HepG2 (cell line): ENCODE measurements around the gene GIMAP7. TPM values are rescaled to one million over a fixed set of nuclear protein-coding genes. Genes with fewer than 3 reads are reported as not detected.

Source experiments
- ATF5 ChIP-seq: sonication (generic); formaldehyde crosslinking; IDR thresholded peaks from 2 replicates; pipeline ENCODE4 v1.4.0; 2020; ENCODE audit warnings: mild to moderate bottlenecking, low read depth, missing genetic modification reagents
- GPBP1L1 ChIP-seq: sonication (generic); formaldehyde crosslinking; IDR thresholded peaks from 2 replicates; pipeline ENCODE4 v1.5.0; 2020; ENCODE audit warnings: mild to moderate bottlenecking, missing genetic modification reagents
- NFAT5 ChIP-seq: sonication (generic); formaldehyde crosslinking; IDR thresholded peaks from 2 replicates; pipeline ENCODE4 v1.4.0; 2020; ENCODE audit warnings: missing genetic modification reagents
- ZNF703 ChIP-seq: sonication (generic); formaldehyde crosslinking; IDR thresholded peaks from 2 replicates; pipeline ENCODE4 v1.5.1; 2020; ENCODE audit warnings: missing genetic modification reagents, mild to moderate bottlenecking, moderate library complexity, borderline replicate concordance
- ZNF800 ChIP-seq: sonication (generic); formaldehyde crosslinking; IDR thresholded peaks from 2 replicates; pipeline ENCODE4 v1.4.0; 2020; ENCODE audit warnings: missing genetic modification reagents
- polyA plus RNA-seq, 8 experiments: library from polyadenylated mRNA; depleted of rRNA in 3 of 8; stranded (reverse) in 7 of 8; unstranded in 1 of 8; fragments of >200 nt; fragmentation: Illumina TruSeq in 4 of 8; extraction: Trizol in 4 of 8; gene quantifications; 2 replicates each; pipeline versions ENCODE4 v1.2.1 to v1.2.3, GENCODE V29; 2011 to 2016; ENCODE audit warnings: low read depth in 4 of 8, missing spikeins in 1 of 8, mixed read lengths in 1 of 8; ENCODE audit not compliant: insufficient read depth in 1 of 8
- total RNA-seq, 5 experiments: library from RNA; depleted of rRNA; stranded (reverse); fragments of >200 nt; fragmentation: Illumina TruSeq; extraction: Trizol; gene quantifications; 2 replicates each; pipeline ENCODE4 v1.2.3, GENCODE V29; 2016; ENCODE audit warnings: low read depth in 1 of 5

GIMAP7 gene
- total and polyA plus RNA-seq, 2 of the 13 experiments (the other 11 are each of a cell fraction or from before 2014, with no cell fraction given), result not detected

- TF ChIP-seq GPBP1L1 (CRISPR knock-in tag) (no peak), ZNF800 (no peak), NFAT5 (no peak), ATF5 (CRISPR knock-in tag) (no peak), ZNF703 (no peak)
Measured at GRCh38 chr7:150464962-150465361, 49.7 kb upstream of the GIMAP7 start (continued).
